Ascending aorta (tissue), 2 donors: Measurements from ENCODE around the gene SEPTIN2. TPM values are rescaled to one million over a fixed set of nuclear protein-coding genes. Genes with fewer than 3 reads are reported as not detected.

ENCODE experiments used
- DNase-seq, 2 donors: peaks; one replicate each; pipeline ENCODE4 v3.0.0-alpha.2; 2019; ENCODE audit warnings: low spot score in 2 of 2
- H3K27ac ChIP-seq, 2 donors: fragments of 200-600 bp; sonication (generic); one replicate each; pipeline ENCODE4 v1.5.1; 2016 to 2017; ENCODE audit warnings: mild to moderate bottlenecking in 1 of 2
- H3K27me3 ChIP-seq: fragments of 200-600 bp; sonication (generic); one replicate; pipeline ENCODE4 v1.5.1; 2017
- H3K36me3 ChIP-seq, 2 donors: fragments of 200-600 bp; sonication (generic); one replicate each; pipeline ENCODE4 v1.5.1; 2016
- H3K4me1 ChIP-seq, 2 donors: fragments of 200-600 bp; sonication (generic); one replicate each; pipeline ENCODE4 v1.5.1; 2016 to 2017; ENCODE audit warnings: mild to moderate bottlenecking in 1 of 2
- H3K4me3 ChIP-seq, 2 donors: fragments of 200-600 bp; sonication (generic); one replicate each; pipeline ENCODE4 v1.5.1; 2016 to 2017; ENCODE audit warnings: mild to moderate bottlenecking in 1 of 2
- H3K9me3 ChIP-seq, 2 donors: fragments of 200-600 bp; sonication (generic); one replicate each; pipeline ENCODE4 v1.5.1; 2016
- CTCF ChIP-seq, 3 experiments: fragments of 200-600 bp in 2 of 3; fragments of 450-650 bp in 1 of 3; sonication (generic) in 2 of 3; IDR thresholded peaks; one replicate each; pipeline ENCODE4 v1.5.1; 2016 to 2019; ENCODE audit warnings: antibody characterized with exemption in 3 of 3, mild to moderate bottlenecking in 1 of 3, moderate library complexity in 1 of 3
- intact Hi-C: fragments of 100-400 bp; cut with DNase I; formaldehyde crosslinking; loops from one replicate; pipeline ENCODE4 v1.15.1; 2023
- total RNA-seq: library from RNA; depleted of rRNA; stranded (reverse); fragments of >200 nt; gene quantifications from one replicate; pipeline ENCODE4 v1.1.0, GENCODE V29; 2016

Gene SEPTIN2
- total RNA-seq, 1 donor from 2014 or later: 248 TPM

GRCh38 chr2:241269707-241270520 lies 45.8 kb upstream of the SEPTIN2 start:
- Histone ChIP-seq H3K9me3 (no peaks in the 10 kb centered on the region), H3K27me3 (no peaks in the 10 kb centered on the region), H3K27ac (no peak overlapping the region), H3K4me1 (peaks cover 14 to 28% of the 10 kb centered on the region in 2 donors), H3K36me3 (peaks cover 32 to 34% of the 10 kb centered on the region in 2 donors), H3K4me3 (peak overlapping the region; percentile 98 to 100)
- no peak for TF ChIP-seq CTCF (IDR thresholded peaks at IDR 0.05)
- intact Hi-C loops: loop anchor here (5.0 to 10.0 kb wide), 3 partner anchors 122 to 275 kb away; partner anchors contain the start of genes PASK and SNED1
- peak in 1 of 2 donors; percentile 48 for DNase-seq

GRCh38 chr2:241270531-241270930 lies 45.2 kb upstream of the SEPTIN2 start:
- Histone ChIP-seq H3K9me3 (no peaks in the 10 kb centered on the region), H3K4me3 (peak overlapping the region; percentile 98 to 100), H3K27me3 (no peaks in the 10 kb centered on the region), H3K27ac (no peak overlapping the region), H3K36me3 (peaks cover 26 to 28% of the 10 kb centered on the region in 2 donors), H3K4me1 (peaks cover 14 to 28% of the 10 kb centered on the region in 2 donors)
- intact Hi-C loops: loop anchor here (5.0 to 10.0 kb wide), 3 partner anchors 122 to 276 kb away; partner anchors contain the start of genes PASK and SNED1
- TF ChIP-seq CTCF (IDR thresholded peaks at IDR 0.05): no peak
- no peak for DNase-seq

GRCh38 chr2:241271706-241272302 lies 43.9 kb upstream of the SEPTIN2 start:
- peak overlapping the region; percentile 95 to 98 for H3K27ac ChIP-seq
- intact Hi-C loops: loop anchor here (1.0 to 10.0 kb wide), 5 partner anchors 43 to 277 kb away; partner anchors contain the start of genes FARP2, HDLBP, PASK and SEPTIN2
- H3K9me3 ChIP-seq: no peaks in the 10 kb centered on the region
- H3K4me3 ChIP-seq: peak overlapping the region; percentile 98 to 100
- peak; percentile 70 to 93 for DNase-seq
- H3K4me1 ChIP-seq: peaks cover 14 to 28% of the 10 kb centered on the region in 2 donors
- peaks cover 15% of the 10 kb centered on the region in 2 donors for H3K36me3 ChIP-seq
- no peaks in the 10 kb centered on the region for H3K27me3 ChIP-seq
- TF ChIP-seq CTCF (IDR thresholded peaks at IDR 0.05): no peak

GRCh38 chr2:241272303-241273209 lies 43.2 kb upstream of the SEPTIN2 start:
- H3K9me3 ChIP-seq: no peaks in the 10 kb centered on the region
- peak overlapping the region; percentile 95 to 98 for H3K27ac ChIP-seq
- TF ChIP-seq CTCF (IDR thresholded peaks at IDR 0.05): no peak
- intact Hi-C loops: loop anchor here (1.0 to 10.0 kb wide), 5 partner anchors 43 to 278 kb away; partner anchors contain the start of genes FARP2, HDLBP, PASK and SEPTIN2
- H3K4me3 ChIP-seq: peak overlapping the region; percentile 98 to 100
- peaks cover 14 to 28% of the 10 kb centered on the region in 2 donors for H3K4me1 ChIP-seq
- peaks cover 8 to 9% of the 10 kb centered on the region in 2 donors for H3K36me3 ChIP-seq
- H3K27me3 ChIP-seq: no peaks in the 10 kb centered on the region
- peak; percentile 30 to 87 for DNase-seq
